Stomach (tissue), 9 donors: ENCODE results near the gene CTIF. TPM values are rescaled to one million over a fixed set of nuclear protein-coding genes. Genes with fewer than 3 reads are reported as not detected.
"Not testable (repeated sequence)": the region's sequence is repeated elsewhere in the genome, so short reads cannot be mapped to it uniquely, and the experiment has no call there.

Experiments
- DNase-seq, 2 donors: peaks; one replicate each; pipeline versions ENCODE4 v3.0.0 to v3.0.0-alpha.2; 2013 to 2019
- H3K27ac ChIP-seq, 5 donors: fragments of 200-600 bp in 4 of 5; sonication (generic) in 4 of 5; one replicate each; pipeline ENCODE4 v1.5.1; 2013 to 2019; ENCODE audit warnings: mild to moderate bottlenecking in 1 of 5, moderate library complexity in 1 of 5
- H3K27me3 ChIP-seq, 3 donors: fragments of 200-600 bp; sonication (generic); one replicate each; pipeline ENCODE4 v1.5.1; 2017 to 2019; ENCODE audit warnings: mixed run types in 1 of 3
- H3K36me3 ChIP-seq, 4 donors: fragments of 200-600 bp; sonication (generic); 1 replicate in 3 of 4; 2 replicates in 1 of 4; pipeline ENCODE4 v1.5.1; 2016 to 2019
- H3K4me1 ChIP-seq, 4 donors: fragments of 200-600 bp; sonication (generic); one replicate each; pipeline ENCODE4 v1.5.1; 2016 to 2019
- H3K4me3 ChIP-seq, 4 donors: fragments of 200-600 bp; sonication (generic) in 3 of 4; one replicate each; pipeline ENCODE4 v1.5.1; 2016 to 2019; ENCODE audit warnings: mild to moderate bottlenecking in 1 of 4
- H3K9me3 ChIP-seq, 4 donors: fragments of 200-600 bp; sonication (generic); one replicate each; pipeline ENCODE4 v1.5.1; 2016 to 2019
- CTCF ChIP-seq, 7 experiments: fragments of 450-650 bp in 4 of 7; fragments of 200-600 bp in 3 of 7; sonication (generic) in 3 of 7; IDR thresholded peaks; one replicate each; pipeline ENCODE4 v1.5.1; 2016 to 2019; ENCODE audit warnings: antibody characterized with exemption in 7 of 7, control low read depth in 2 of 7, mild to moderate bottlenecking in 1 of 7
- EP300 ChIP-seq: sonication (generic); formaldehyde crosslinking; IDR thresholded peaks from one replicate; pipeline ENCODE4 v1.6.1; 2017; ENCODE audit warnings: antibody characterized with exemption
- POLR2A ChIP-seq, 4 donors: fragments of 450-650 bp; IDR thresholded peaks; one replicate each; pipeline ENCODE4 v1.6.1; 2016; ENCODE audit warnings: antibody characterized with exemption in 4 of 4, control low read depth in 2 of 4, mild to moderate bottlenecking in 1 of 4, moderate library complexity in 1 of 4
- POLR2AphosphoS5 ChIP-seq, 3 donors: sonication (generic); formaldehyde crosslinking; IDR thresholded peaks; one replicate each; pipeline ENCODE4 v1.6.1; 2016; ENCODE audit warnings: antibody characterized with exemption in 3 of 3
- WGBS, 5 donors: extraction: QIAGEN DNeasy Blood & Tissue Kit in 3 of 5; methylation state at CpG; one replicate each; pipeline versions ENCODE4 v1.1.5 to v1.1.7; 2013 to 2018; 5-methylcytosine and 5-hydroxymethylcytosine counted together
- intact Hi-C: fragments of 100-400 bp; cut with DNase I; formaldehyde crosslinking; loops from one replicate; pipeline ENCODE4 v1.15.1; 2023; ENCODE audit warnings: low total_unique reads
- polyA plus RNA-seq, 3 donors: library from polyadenylated mRNA; stranded (reverse); fragments of 200-250 nt; gene quantifications; one replicate each; pipeline ENCODE4 v1.2.3, GENCODE V29; 2013
- total RNA-seq, 5 donors: library from RNA; depleted of rRNA; stranded (reverse); fragments of >200 nt; gene quantifications; one replicate each; pipeline versions ENCODE4 v1.1.0 to v1.2.3, GENCODE V29; 2014 to 2016
- donor health status: healthy with polysubstance abuse.
- donor health status: Bipolar disorder and iron deficiency.
- donor health status: healthy.

CTIF gene
- total and polyA plus RNA-seq, 8 donors: 16.3 to 105 (median 30.3) TPM

GRCh38 chr18:48715711-48716361, 177.0 kb downstream of the CTIF start:
- H3K27ac ChIP-seq: no peak overlapping the region
- intact Hi-C loops: no loop called here
- DNase-seq: peak in 1 of 2 donors; percentile 23

GRCh38 chr18:48717227-48717626, 178.4 kb downstream of the CTIF start:
- H3K4me3 ChIP-seq, intact Hi-C loops, DNase-seq, H3K27ac ChIP-seq, H3K9me3 ChIP-seq, H3K27me3 ChIP-seq: not testable (repeated sequence)
- H3K4me1 ChIP-seq: peaks cover 0 to 17% (median 8%) of the 10 kb centered on the region in 4 donors
- 90 to 99% (median 94%) methylated on average over 9 of the region's 9 CpGs for WGBS, 5 donors
- peaks cover 0 to 20% (median 11%) of the 10 kb centered on the region in 4 donors for H3K36me3 ChIP-seq

More at GRCh38 chr18:48715711-48716361, 177.0 kb downstream of the CTIF start:
- Histone ChIP-seq H3K4me3 (no peak overlapping the region), H3K36me3 (peaks cover 0 to 20% (median 11%) of the 10 kb centered on the region in 4 donors), H3K27me3 (no peaks in the 10 kb centered on the region), H3K9me3 (no peaks in the 10 kb centered on the region), H3K4me1 (peaks cover 0 to 21% (median 10%) of the 10 kb centered on the region in 4 donors)
- WGBS, 5 donors: 73 to 86% (median 81%) methylated on average over 8 to 10 of the region's 10 CpGs
- TF ChIP-seq POLR2AphosphoS5 (IDR thresholded peaks at IDR 0.05) (no peak), POLR2A (IDR thresholded peaks at IDR 0.05) (no peak), CTCF (IDR thresholded peaks at IDR 0.05) (no peak)

GRCh38 chr18:48718251-48718959, 179.6 kb downstream of the CTIF start:
- peaks cover 0 to 15% (median 5%) of the 10 kb centered on the region in 4 donors for H3K4me1 ChIP-seq
- TF ChIP-seq CTCF (IDR thresholded peaks at IDR 0.05): no peak
- no peak for TF ChIP-seq POLR2AphosphoS5 (IDR thresholded peaks at IDR 0.05)
- TF ChIP-seq POLR2A (IDR thresholded peaks at IDR 0.05): no peak
- no peak for TF ChIP-seq EP300
- intact Hi-C loops: no loop called here
- no peak overlapping the region for H3K27ac ChIP-seq
- no peaks in the 10 kb centered on the region for H3K9me3 ChIP-seq
- no peaks in the 10 kb centered on the region for H3K27me3 ChIP-seq
- H3K4me3 ChIP-seq: no peak overlapping the region
- peaks cover 0 to 18% (median 11%) of the 10 kb centered on the region in 4 donors for H3K36me3 ChIP-seq
- no peak for DNase-seq
- 93 to 100% (median 98%) methylated on average over 10 of the region's 10 CpGs for WGBS, 5 donors

- TF ChIP-seq POLR2AphosphoS5 (IDR thresholded peaks at IDR 0.05) (no peak), POLR2A (IDR thresholded peaks at IDR 0.05) (no peak), EP300 (no peak), CTCF (IDR thresholded peaks at IDR 0.05) (no peak)
- H3K27ac ChIP-seq: no peak overlapping the region
- H3K36me3 ChIP-seq: peaks cover 0 to 15% (median 9%) of the 10 kb centered on the region in 4 donors
- WGBS, 5 donors: 85 to 99% (median 97%) methylated on average over 4 of the region's 4 CpGs
- intact Hi-C loops: no loop called here
- H3K27me3 ChIP-seq: no peaks in the 10 kb centered on the region
- DNase-seq: no peak
- H3K4me3 ChIP-seq: no peak overlapping the region
- peaks cover 0 to 15% (median 5%) of the 10 kb centered on the region in 4 donors for H3K4me1 ChIP-seq
- H3K9me3 ChIP-seq: no peaks in the 10 kb centered on the region
Observed at GRCh38 chr18:48719388-48719787, 180.6 kb downstream of the CTIF start.
